Liver (tissue), 9 donors: ENCODE results near the gene CCM2. TPM values are rescaled to one million over a fixed set of nuclear protein-coding genes. Genes with fewer than 3 reads are reported as not detected.

ENCODE experiments used
- DNase-seq: peaks from one replicate; pipeline ENCODE4 v3.0.0-alpha.2; 2017; ENCODE audit warnings: low spot score
- H3K27ac ChIP-seq, 2 donors: one replicate each; pipeline ENCODE4 v1.7.0; 2013; ENCODE audit warnings: inconsistent platforms in 2 of 2, low read length in 2 of 2, control low read depth in 1 of 2, low read depth in 1 of 2, mild to moderate bottlenecking in 1 of 2
- H3K27me3 ChIP-seq, 4 donors: one replicate each; pipeline versions ENCODE4 v1.6.1 to v1.7.0; 2013; ENCODE audit warnings: low read length in 3 of 4, inconsistent platforms in 1 of 4, mild to moderate bottlenecking in 1 of 4, moderate library complexity in 1 of 4; ENCODE audit not compliant: control insufficient read depth in 4 of 4, insufficient read depth in 4 of 4
- H3K36me3 ChIP-seq, 4 donors: one replicate each; pipeline versions ENCODE4 v1.6.1 to v1.7.0; 2013; ENCODE audit warnings: low read length in 3 of 4, mild to moderate bottlenecking in 3 of 4, low read depth in 1 of 4, moderate library complexity in 1 of 4; ENCODE audit not compliant: control insufficient read depth in 4 of 4, insufficient read depth in 3 of 4
- H3K4me1 ChIP-seq, 4 donors: one replicate each; pipeline versions ENCODE4 v1.6.1 to v1.7.0; 2013; ENCODE audit warnings: low read length in 3 of 4, mild to moderate bottlenecking in 3 of 4, moderate library complexity in 1 of 4; ENCODE audit not compliant: control insufficient read depth in 4 of 4, insufficient read depth in 4 of 4
- H3K4me3 ChIP-seq, 3 donors: one replicate each; pipeline versions ENCODE4 v1.6.1 to v1.7.0; 2013; ENCODE audit warnings: low read length in 3 of 3, control low read depth in 1 of 3, low read depth in 1 of 3, mild to moderate bottlenecking in 1 of 3
- H3K9ac ChIP-seq, 2 donors: one replicate each; pipeline ENCODE4 v1.7.0; 2013; ENCODE audit warnings: low read length in 2 of 2, mild to moderate bottlenecking in 2 of 2, moderate library complexity in 2 of 2, control low read depth in 1 of 2, low read depth in 1 of 2
- H3K9me3 ChIP-seq, 4 donors: one replicate each; pipeline versions ENCODE4 v1.6.1 to v1.7.0; 2013; ENCODE audit warnings: low read length in 3 of 4; ENCODE audit not compliant: control insufficient read depth in 4 of 4
- CTCF ChIP-seq: fragments of 150-350 bp; IDR thresholded peaks from 2 replicates; pipeline ENCODE4 v1.5.1; 2017; ENCODE audit warnings: improper control_type of control experiment, low read depth, low read length; ENCODE audit not compliant: missing input control
- EGR1 ChIP-seq, 2 donors: IDR thresholded peaks; 2 replicates each; pipeline ENCODE4 v1.6.1; 2016 to 2018; ENCODE audit warnings: antibody characterized with exemption in 2 of 2, low read depth in 2 of 2
- FOXA1 ChIP-seq: IDR thresholded peaks from 2 replicates; pipeline ENCODE4 v1.6.1; 2016; ENCODE audit warnings: antibody characterized with exemption
- FOXA2 ChIP-seq: IDR thresholded peaks from 2 replicates; pipeline ENCODE4 v1.6.1; 2016; ENCODE audit warnings: antibody characterized with exemption
- GABPA ChIP-seq, 2 donors: IDR thresholded peaks in 1 of 2; conservative IDR thresholded peaks in 1 of 2; 2 replicates each; pipeline ENCODE4 v1.6.1; 2016; ENCODE audit warnings: antibody characterized with exemption in 2 of 2, mild to moderate bottlenecking in 1 of 2, moderate library complexity in 1 of 2
- HNF4A ChIP-seq, 2 donors: conservative IDR thresholded peaks; 2 replicates each; pipeline ENCODE4 v1.6.1; 2016; ENCODE audit warnings: antibody characterized with exemption in 2 of 2, mild to moderate bottlenecking in 2 of 2
- JUND ChIP-seq, 2 donors: IDR thresholded peaks; 2 replicates each; pipeline ENCODE4 v1.6.1; 2016; ENCODE audit warnings: antibody characterized with exemption in 2 of 2
- NR2F2 ChIP-seq: IDR thresholded peaks from 2 replicates; pipeline ENCODE4 v1.6.1; 2016; ENCODE audit warnings: antibody characterized with exemption
- RAD21 ChIP-seq, 2 donors: IDR thresholded peaks; 2 replicates each; pipeline ENCODE4 v1.6.1; 2016; ENCODE audit warnings: antibody characterized with exemption in 2 of 2, mild to moderate bottlenecking in 2 of 2
- RXRA ChIP-seq, 2 donors: IDR thresholded peaks; 2 replicates each; pipeline ENCODE4 v1.6.1; 2017 to 2018; ENCODE audit warnings: antibody characterized with exemption in 2 of 2, mild to moderate bottlenecking in 1 of 2
- SP1 ChIP-seq: IDR thresholded peaks from 2 replicates; pipeline ENCODE4 v1.6.1; 2018; ENCODE audit warnings: antibody characterized with exemption, mild to moderate bottlenecking
- TAF1 ChIP-seq: conservative IDR thresholded peaks from 2 replicates; pipeline ENCODE4 v1.6.1; 2016; ENCODE audit warnings: antibody characterized with exemption, mild to moderate bottlenecking
- ZBTB33 ChIP-seq: IDR thresholded peaks from 2 replicates; pipeline ENCODE4 v1.6.1; 2016; ENCODE audit warnings: antibody characterized with exemption
- WGBS: extraction: QIAGEN DNeasy Blood & Tissue Kit; methylation state at CpG from one replicate; pipeline ENCODE4 v1.1.7; 2013; 5-methylcytosine and 5-hydroxymethylcytosine counted together
- polyA plus RNA-seq, 2 donors: library from polyadenylated mRNA; stranded (reverse) in 1 of 2; unstranded in 1 of 2; fragments of 200-250 nt in 1 of 2; fragments of >200 nt in 1 of 2; fragmentation: Nextera tagmentation in 1 of 2; extraction: Ambion mirVana in 1 of 2; gene quantifications; one replicate each; pipeline versions ENCODE4 v1.2.1 to v1.2.3, GENCODE V29; 2013 to 2015
- total RNA-seq, 2 donors: library from RNA; depleted of rRNA; stranded (reverse); fragments of >200 nt; gene quantifications; one replicate each; pipeline ENCODE4 v1.2.3, GENCODE V29; 2014
- TF ChIP-seq, protein P1 (sequence below): IDR thresholded peaks from 2 replicates; pipeline ENCODE4 v1.6.1; 2016; ENCODE audit warnings: antibody characterized with exemption
- TF ChIP-seq, protein P2 (sequence below): IDR thresholded peaks from 2 replicates; pipeline ENCODE4 v1.6.1; 2016; ENCODE audit warnings: antibody characterized with exemption
- TF ChIP-seq, protein P3 (sequence below): IDR thresholded peaks from 2 replicates; pipeline ENCODE4 v1.6.1; 2016; ENCODE audit warnings: antibody characterized with exemption, mild to moderate bottlenecking
- donor health status: healthy.
- donor health status: healthy.
- donor health status: healthy.
- donor health status: healthy.
- donor health status: healthy.

CCM2 gene
- total and polyA plus RNA-seq, 4 donors = 26.3 to 65.0 (median 47.5) TPM

GRCh38 chr7:45035371-45035770 is 35.4 kb downstream of the CCM2 start:
- TF ChIP-seq SP1 (no peak), RXRA (IDR thresholded peaks at IDR 0.05) (no peak), RAD21 (IDR thresholded peaks at IDR 0.05) (no peak), TAF1 (no peak), HNF4A (conservative IDR thresholded peaks at IDR 0.05) (no peak), JUND (IDR thresholded peaks at IDR 0.05) (no peak), FOXA1 (no peak), CTCF (no peak), NR2F2 (no peak)
- TF ChIP-seq, protein P1, sequence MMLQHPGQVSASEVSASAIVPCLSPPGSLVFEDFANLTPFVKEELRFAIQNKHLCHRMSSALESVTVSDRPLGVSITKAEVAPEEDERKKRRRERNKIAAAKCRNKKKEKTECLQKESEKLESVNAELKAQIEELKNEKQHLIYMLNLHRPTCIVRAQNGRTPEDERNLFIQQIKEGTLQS = no peak
- TF ChIP-seq, protein P2, sequence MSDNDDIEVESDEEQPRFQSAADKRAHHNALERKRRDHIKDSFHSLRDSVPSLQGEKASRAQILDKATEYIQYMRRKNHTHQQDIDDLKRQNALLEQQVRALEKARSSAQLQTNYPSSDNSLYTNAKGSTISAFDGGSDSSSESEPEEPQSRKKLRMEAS = no peak
- TF ChIP-seq, protein P3, sequence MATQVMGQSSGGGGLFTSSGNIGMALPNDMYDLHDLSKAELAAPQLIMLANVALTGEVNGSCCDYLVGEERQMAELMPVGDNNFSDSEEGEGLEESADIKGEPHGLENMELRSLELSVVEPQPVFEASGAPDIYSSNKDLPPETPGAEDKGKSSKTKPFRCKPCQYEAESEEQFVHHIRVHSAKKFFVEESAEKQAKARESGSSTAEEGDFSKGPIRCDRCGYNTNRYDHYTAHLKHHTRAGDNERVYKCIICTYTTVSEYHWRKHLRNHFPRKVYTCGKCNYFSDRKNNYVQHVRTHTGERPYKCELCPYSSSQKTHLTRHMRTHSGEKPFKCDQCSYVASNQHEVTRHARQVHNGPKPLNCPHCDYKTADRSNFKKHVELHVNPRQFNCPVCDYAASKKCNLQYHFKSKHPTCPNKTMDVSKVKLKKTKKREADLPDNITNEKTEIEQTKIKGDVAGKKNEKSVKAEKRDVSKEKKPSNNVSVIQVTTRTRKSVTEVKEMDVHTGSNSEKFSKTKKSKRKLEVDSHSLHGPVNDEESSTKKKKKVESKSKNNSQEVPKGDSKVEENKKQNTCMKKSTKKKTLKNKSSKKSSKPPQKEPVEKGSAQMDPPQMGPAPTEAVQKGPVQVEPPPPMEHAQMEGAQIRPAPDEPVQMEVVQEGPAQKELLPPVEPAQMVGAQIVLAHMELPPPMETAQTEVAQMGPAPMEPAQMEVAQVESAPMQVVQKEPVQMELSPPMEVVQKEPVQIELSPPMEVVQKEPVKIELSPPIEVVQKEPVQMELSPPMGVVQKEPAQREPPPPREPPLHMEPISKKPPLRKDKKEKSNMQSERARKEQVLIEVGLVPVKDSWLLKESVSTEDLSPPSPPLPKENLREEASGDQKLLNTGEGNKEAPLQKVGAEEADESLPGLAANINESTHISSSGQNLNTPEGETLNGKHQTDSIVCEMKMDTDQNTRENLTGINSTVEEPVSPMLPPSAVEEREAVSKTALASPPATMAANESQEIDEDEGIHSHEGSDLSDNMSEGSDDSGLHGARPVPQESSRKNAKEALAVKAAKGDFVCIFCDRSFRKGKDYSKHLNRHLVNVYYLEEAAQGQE = no peak
- H3K4me3 ChIP-seq = no peak overlapping the region
- H3K4me1 ChIP-seq = peaks cover 9 to 24% (median 18%) of the 10 kb centered on the region in 4 donors
- no peaks in the 10 kb centered on the region for H3K9me3 ChIP-seq
- peaks cover 0 to 15% (median 8%) of the 10 kb centered on the region in 4 donors for H3K36me3 ChIP-seq
- no peak for DNase-seq
- no peak overlapping the region for H3K9ac ChIP-seq
- no peaks in the 10 kb centered on the region for H3K27me3 ChIP-seq
- WGBS = 88% methylated on average over 5 of the region's 5 CpGs
- H3K27ac ChIP-seq = no peak overlapping the region

GRCh38 chr7:45035893-45036292 is 35.9 kb downstream of the CCM2 start:
- H3K9me3 ChIP-seq = no peaks in the 10 kb centered on the region
- H3K4me3 ChIP-seq = no peak overlapping the region
- no peak for TF ChIP-seq EGR1 (IDR thresholded peaks at IDR 0.05; ENCODE audit: low read depth in 2 of 2)
- TF ChIP-seq RAD21 (IDR thresholded peaks at IDR 0.05) = no peak
- TF ChIP-seq CTCF = no peak
- TF ChIP-seq FOXA2 = no peak
- no peak for TF ChIP-seq HNF4A (conservative IDR thresholded peaks at IDR 0.05)
- TF ChIP-seq GABPA (IDR thresholded peaks at IDR 0.05 in 1 of 2, conservative IDR thresholded peaks at IDR 0.05 in 1 of 2) = no peak
- TF ChIP-seq ZBTB33 = no peak
- TF ChIP-seq RXRA (IDR thresholded peaks at IDR 0.05) = no peak
- TF ChIP-seq NR2F2 = no peak
- TF ChIP-seq FOXA1 = no peak
- no peak for TF ChIP-seq TAF1
- TF ChIP-seq, protein P2 = no peak
- TF ChIP-seq, protein P3 = no peak
- no peak overlapping the region for H3K9ac ChIP-seq
- peaks cover 0 to 20% (median 8%) of the 10 kb centered on the region in 4 donors for H3K36me3 ChIP-seq
- H3K27ac ChIP-seq = no peak overlapping the region
- peaks cover 9 to 24% (median 18%) of the 10 kb centered on the region in 4 donors for H3K4me1 ChIP-seq
- WGBS = 52% methylated on average over 6 of the region's 6 CpGs
- no peaks in the 10 kb centered on the region for H3K27me3 ChIP-seq
- no peak for DNase-seq
